Glomerular endothelial cell (primary cell): ENCODE data around the gene SLC25A26. TPM values are rescaled to one million over a fixed set of nuclear protein-coding genes. Genes with fewer than 3 reads are reported as not detected.

ENCODE experiments used
- DNase-seq: peaks from one replicate; pipeline ENCODE4 v3.0.0-alpha.2; 2011; ENCODE audit warnings: low read depth, low spot score; ENCODE audit errors: extremely low read depth
- total RNA-seq: library from RNA; depleted of rRNA; stranded (reverse); fragments of >200 nt; gene quantifications from 2 replicates; pipeline ENCODE4 v1.2.3, GENCODE V29; 2015

The SLC25A26 gene
- total RNA-seq, 1 donor from 2014 or later, result 12.9 TPM

GRCh38 chr3:66426135-66426534, 205.3 kb downstream of the SLC25A26 start:
- no peak for DNase-seq

- DNase-seq, result no peak
Observed at GRCh38 chr3:66427352-66427751, 206.6 kb downstream of the SLC25A26 start.

DNA sequence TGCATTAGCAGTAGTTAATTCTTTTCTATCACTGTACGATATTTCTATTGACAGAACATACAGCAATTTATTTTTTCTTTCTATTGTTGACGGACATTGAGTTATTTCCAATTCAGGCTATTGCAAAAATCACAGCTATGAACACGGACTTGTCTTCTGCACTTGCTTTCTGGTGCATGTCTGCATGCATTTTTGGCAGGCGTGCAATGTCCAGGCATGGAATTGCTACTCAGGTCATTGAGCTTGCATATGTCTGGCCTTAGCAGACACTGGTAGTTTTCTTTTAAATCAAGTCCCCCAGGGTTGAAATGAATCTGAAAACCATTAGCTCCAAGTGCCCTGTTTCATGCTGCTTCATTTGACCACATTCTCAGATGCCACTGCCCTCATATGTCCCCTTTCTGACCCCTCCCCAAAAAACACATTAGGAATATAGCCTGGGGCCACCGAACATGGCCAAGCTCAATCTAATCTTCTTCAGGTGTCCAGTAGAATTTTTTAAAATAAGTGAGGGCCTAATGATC, 207.2 kb downstream of the SLC25A26 start:
- DNase-seq, result no peak

Other genes starting within 250 kb of the SLC25A26 start
- gene MAGI1, start 182.1 kb upstream of the SLC25A26 start, total RNA-seq, result 22.1 and 44.9 TPM in 2 replicates